GM18858 (cell line): ENCODE results near the gene SCMH1.
"Not testable (repeated sequence)": the region's sequence is repeated elsewhere in the genome, so short reads cannot be mapped to it uniquely, and the experiment has no call there.

ENCODE experiments used
- ATAC-seq: cut with Tn5 transposase; IDR thresholded peaks from one replicate; pipeline ENCODE4 v1.9.1; 2021; ENCODE audit not compliant: unreplicated experiment

SCMH1 gene

GRCh38 chr1:41215623-41216022 lies 26.5 kb downstream of the SCMH1 start:
- no peak for ATAC-seq

DNA sequence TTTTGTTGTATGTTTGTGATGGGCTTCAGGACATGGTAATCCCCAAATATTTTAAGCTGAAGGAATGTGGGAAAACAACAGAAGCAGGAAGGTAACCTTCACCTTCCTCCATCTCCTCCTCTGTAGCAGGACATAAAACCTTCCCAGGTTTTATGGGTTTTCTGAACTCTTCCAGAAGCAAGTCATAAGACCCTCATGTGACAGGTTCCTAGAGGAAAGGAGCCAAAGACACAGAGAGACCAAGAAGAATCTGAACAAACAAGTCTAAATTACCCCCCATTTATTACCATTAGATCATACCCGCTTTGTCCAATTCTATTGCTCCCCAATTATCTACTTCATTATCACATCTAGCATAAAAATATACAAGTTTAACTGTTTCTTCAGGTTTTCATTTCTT lies 28.8 kb downstream of the SCMH1 start:
- ATAC-seq = no peak

DNA sequence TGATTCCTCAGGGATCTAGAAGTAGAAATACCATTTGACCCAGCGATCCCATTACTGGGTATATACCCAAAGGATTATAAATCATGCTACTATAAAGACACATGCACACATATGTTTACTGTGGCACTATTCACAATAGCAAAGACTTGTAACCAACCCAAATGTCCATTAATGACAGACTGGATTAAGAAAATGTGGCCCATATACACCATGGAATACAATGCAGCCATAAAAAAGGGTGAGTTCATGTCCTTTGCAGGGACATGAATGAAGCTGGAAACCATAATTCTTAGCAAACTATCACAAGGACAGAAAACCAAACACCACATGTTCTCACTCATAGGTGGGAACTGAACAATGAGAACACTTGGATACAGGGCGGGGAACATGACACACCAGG lies 30.5 kb downstream of the SCMH1 start:
- ATAC-seq = not testable (repeated sequence)

- not testable (repeated sequence) for ATAC-seq
These were observed 35.1 kb downstream of the SCMH1 start for GRCh38 chr1:41207053-41207452.

DNA sequence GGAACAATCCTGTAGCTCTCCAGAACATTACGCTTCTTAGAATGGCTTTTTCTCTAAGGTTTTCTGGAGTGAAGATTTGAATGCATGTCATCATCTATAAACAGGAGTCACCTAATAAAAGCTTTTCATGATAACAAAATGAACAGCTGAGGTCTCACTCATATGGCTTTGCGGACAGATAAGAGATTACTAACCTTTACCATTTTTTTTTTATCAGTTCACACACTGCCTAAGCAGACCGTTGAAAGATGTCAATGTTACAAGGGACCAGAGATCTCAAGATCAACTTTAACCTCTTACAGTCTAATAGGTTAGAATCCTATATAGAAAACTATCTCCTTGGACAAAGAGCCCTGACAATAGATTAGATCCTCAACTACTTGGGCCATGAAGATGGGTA lies 41.4 kb downstream of the SCMH1 start:
- no peak for ATAC-seq

GRCh38 chr1:41199375-41199774 lies 42.7 kb downstream of the SCMH1 start:
- no peak for ATAC-seq

DNA sequence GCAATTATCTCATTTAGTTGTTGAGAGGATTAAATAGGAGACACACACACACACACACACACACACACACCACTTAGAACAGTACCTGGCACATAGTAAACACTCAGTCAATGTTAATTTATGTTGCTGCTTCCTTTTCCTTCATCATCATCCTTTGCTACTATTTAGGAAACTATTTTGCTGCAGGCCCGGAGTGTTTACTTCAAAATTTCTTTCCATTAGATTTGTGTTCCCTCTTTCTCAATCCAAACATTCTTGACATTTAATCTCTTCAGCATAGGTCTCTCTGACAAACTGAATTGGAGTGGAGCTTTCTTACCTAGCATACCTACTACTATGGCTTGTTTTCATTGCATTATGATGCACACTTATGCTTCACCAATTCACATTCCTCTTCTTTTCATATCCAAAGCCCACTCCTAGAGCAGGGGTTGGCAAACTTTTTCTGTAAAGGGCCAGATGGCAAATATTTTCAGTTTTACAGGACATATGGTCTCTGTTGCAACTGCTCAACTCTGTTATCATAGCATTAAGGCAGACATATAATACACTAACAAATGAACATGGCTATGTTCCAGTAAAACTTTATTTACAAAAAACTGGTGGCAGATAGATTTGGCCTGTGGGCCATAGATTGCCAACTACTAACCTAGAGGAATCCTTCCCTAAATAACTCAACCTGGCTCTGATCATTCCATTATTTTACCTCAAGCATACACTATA lies 49.5 kb downstream of the SCMH1 start:
- no peak for ATAC-seq

GRCh38 chr1:41184446-41184845 lies 57.7 kb downstream of the SCMH1 start:
- ATAC-seq = no peak

DNA sequence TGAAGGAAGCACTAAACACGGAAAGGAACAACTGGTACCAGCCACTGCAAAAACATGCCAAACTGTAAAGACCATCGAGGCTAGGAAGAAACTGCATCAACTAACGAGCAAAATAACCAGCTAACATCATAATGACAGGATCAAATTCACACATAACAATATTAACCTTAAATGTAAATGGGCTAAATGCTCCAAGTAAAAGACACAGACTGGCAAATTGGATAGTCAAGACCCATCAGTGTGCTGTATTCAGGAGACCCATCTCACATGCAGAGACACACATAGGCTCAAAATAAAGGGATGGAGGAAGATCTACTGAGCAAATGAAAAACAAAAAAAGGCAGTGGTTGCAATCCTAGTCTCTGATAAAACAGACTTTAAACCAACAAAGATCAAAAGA lies 63.9 kb downstream of the SCMH1 start:
- ATAC-seq = not testable (repeated sequence)

DNA sequence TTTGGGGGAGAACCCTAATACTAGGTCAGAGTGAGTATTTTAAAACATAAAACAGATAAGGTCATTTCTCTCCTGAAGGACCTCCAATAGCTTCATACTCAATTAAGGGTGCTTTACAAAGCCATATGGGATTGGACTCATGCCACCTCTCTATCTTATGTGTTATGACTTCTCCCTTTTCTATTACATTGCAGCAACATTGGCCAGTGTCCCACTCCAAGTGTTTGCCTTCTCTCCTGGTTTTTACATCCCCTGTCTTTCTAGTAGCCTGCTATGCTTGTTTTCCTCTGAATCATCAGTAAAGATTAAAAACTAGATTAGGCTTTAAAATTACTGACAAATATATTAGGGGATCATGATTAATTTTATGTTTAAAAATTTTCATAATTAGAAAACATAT lies 66.6 kb downstream of the SCMH1 start:
- ATAC-seq = no peak

DNA sequence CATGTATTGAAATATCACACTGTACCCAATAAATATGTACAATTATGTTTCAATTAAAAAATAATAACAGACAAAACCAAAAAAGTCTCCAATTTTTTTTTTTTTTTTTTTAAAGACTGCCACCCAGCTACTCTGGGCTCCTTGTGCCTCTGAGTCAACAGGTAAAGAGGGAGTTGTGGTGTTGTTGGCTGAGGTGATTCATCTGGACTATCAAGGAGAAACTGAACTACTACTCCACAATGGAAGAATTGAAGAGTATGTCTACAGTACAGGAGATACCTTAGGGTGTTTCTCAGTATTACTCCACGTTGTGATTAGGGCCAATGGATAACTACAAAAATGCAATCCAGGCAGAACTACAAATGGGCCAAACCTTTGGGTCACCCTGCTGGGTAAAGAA lies 67.9 kb downstream of the SCMH1 start:
- no peak for ATAC-seq

- ATAC-seq = no peak
These were observed 68.5 kb downstream of the SCMH1 start for GRCh38 chr1:41173651-41174050.

GRCh38 chr1:41171266-41171874 lies 70.7 kb downstream of the SCMH1 start:
- no peak for ATAC-seq

GRCh38 chr1:41169799-41170180 lies 72.3 kb downstream of the SCMH1 start:
- ATAC-seq = no peak

GRCh38 chr1:41169066-41169798 lies 72.9 kb downstream of the SCMH1 start:
- ATAC-seq = no peak

DNA sequence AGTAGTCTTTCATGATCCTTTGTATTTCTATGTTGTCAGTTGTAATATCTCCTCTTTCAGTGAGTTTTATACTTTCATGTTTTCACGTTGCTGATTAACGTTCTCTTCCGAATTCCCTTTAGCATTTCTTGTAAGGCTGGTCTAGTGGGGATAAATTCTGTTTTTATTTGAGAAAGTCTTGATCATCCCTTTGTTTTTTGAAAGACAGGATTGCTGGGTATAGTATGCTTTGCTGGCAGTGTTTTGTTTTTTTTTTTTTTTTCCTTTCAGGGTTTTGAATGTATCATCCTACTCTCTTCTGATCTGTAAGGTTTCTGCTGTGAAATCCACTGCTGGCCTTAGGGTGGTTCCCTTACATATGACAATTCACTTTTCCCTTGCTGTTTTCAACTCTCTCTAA lies 74.4 kb downstream of the SCMH1 start:
- ATAC-seq = no peak

DNA sequence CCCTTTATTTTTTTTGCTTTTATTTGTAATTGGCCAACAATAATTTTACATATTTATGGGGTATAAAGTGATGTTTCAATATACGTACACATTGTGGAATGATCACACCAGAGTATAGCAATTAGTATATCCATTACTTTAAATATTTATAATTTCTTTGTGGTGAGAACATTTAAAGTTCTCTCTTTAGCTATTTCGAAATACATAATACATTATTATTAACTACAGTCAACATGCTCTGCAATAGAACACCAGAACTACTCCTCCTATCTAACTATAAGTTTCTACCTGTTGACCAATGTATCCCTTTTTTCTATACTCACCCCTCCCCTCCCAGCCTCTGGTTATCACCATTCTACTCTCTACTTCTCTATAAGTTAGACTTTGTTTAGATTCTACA lies 77.4 kb downstream of the SCMH1 start:
- no peak for ATAC-seq

DNA sequence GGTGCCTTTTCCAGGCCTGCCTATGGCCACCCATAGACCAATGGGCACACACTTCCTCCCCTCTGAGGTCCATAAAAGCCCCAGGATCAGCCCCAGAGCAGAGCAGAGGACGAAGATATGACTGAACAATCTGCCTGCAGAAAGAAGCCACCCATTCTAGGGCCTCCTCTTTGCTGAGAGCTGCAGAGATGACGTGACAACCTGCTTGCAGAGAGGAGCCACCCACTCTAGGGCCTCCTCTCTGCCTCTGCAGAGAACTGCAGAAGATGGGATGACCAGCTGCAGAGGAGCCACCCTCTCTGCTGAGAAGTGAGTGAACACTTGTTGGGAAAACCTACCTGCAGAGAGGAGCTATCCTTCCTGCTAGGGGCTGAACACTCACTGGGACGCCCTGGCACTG lies 79.7 kb downstream of the SCMH1 start:
- ATAC-seq = no peak

GRCh38 chr1:41161846-41162245 lies 80.3 kb downstream of the SCMH1 start:
- no peak for ATAC-seq

GRCh38 chr1:41160498-41161110 lies 81.5 kb downstream of the SCMH1 start:
- no peak for ATAC-seq

- ATAC-seq = no peak
These were observed 83.1 kb downstream of the SCMH1 start for GRCh38 chr1:41158966-41159365.
